Putamen (tissue), 1 donor: Measurements from ENCODE around the gene TMEM151A.
"Not testable (repeated sequence)": the region's sequence is repeated elsewhere in the genome, so short reads cannot be mapped to it uniquely, and the experiment has no call there.

Source experiments
- DNase-seq: peaks from one replicate; pipeline ENCODE4 v3.0.0-alpha.2; 2016; ENCODE audit warnings: low spot score

The TMEM151A gene

GRCh38 chr11:66267379-66268243 is 24.1 kb upstream of the TMEM151A start:
- peak; percentile 90 for DNase-seq

- peak; percentile 99 for DNase-seq
These were observed 23.3 kb upstream of the TMEM151A start, which contains the start of gene RAB1B for GRCh38 chr11:66268244-66268951. TSS of gene RAB1B (plus strand) at chr11:66268639. CDS start at chr11:66268680, 41 bp downstream.

GRCh38 chr11:66268952-66269905 is 22.5 kb upstream of the TMEM151A start:
- DNase-seq = no peak

- DNase-seq = no peak
These were observed 19.9 kb upstream of the TMEM151A start for GRCh38 chr11:66271816-66272215.

GRCh38 chr11:66272596-66272995 is 19.1 kb upstream of the TMEM151A start:
- no peak for DNase-seq

- no peak for DNase-seq
These were observed 17.5 kb upstream of the TMEM151A start for GRCh38 chr11:66274219-66274618.

GRCh38 chr11:66275396-66275795 is 16.3 kb upstream of the TMEM151A start:
- DNase-seq = no peak

GRCh38 chr11:66275984-66276612 is 15.6 kb upstream of the TMEM151A start:
- no peak for DNase-seq

- not testable (repeated sequence) for DNase-seq
These were observed 15.1 kb upstream of the TMEM151A start for GRCh38 chr11:66276619-66277018.

- DNase-seq = not testable (repeated sequence)
These were observed 14.6 kb upstream of the TMEM151A start for GRCh38 chr11:66277064-66277463.

GRCh38 chr11:66277471-66278362 is 14.0 kb upstream of the TMEM151A start, which contains the start of gene CNIH2:
TSS of gene CNIH2 (plus strand) at chr11:66278175. CDS start at chr11:66278457, 282 bp downstream.
- DNase-seq = no peak

GRCh38 chr11:66278363-66279091 is 13.2 kb upstream of the TMEM151A start:
- DNase-seq = no peak

- no peak for DNase-seq
These were observed 12.5 kb upstream of the TMEM151A start for GRCh38 chr11:66279092-66279734.

- DNase-seq = no peak
These were observed 11.3 kb upstream of the TMEM151A start for GRCh38 chr11:66280428-66280827.

GRCh38 chr11:66281001-66281400 is 10.7 kb upstream of the TMEM151A start:
- no peak for DNase-seq

GRCh38 chr11:66281776-66282467 is 9.8 kb upstream of the TMEM151A start:
- DNase-seq = no peak

- peak; percentile 98 for DNase-seq
These were observed 8.9 kb upstream of the TMEM151A start for GRCh38 chr11:66282468-66283455.
